AG09309 (cell line): ENCODE data around the gene MYF5.
A peak's percentile ranks its signal among the peaks of the same experiment; 100 is the strongest.

ENCODE experiments used
- DNase-seq: peaks from one replicate; pipeline ENCODE4 v3.0.0-alpha.2; 2010; ENCODE audit warnings: low read depth
- H3K4me3 ChIP-seq: 2 replicates; pipeline ENCODE4 v1.5.1; 2011; ENCODE audit warnings: mild to moderate bottlenecking, low read depth, low read length, moderate library complexity; ENCODE audit not compliant: control insufficient read depth
- TF ChIP-seq, protein P1 (sequence below): IDR thresholded peaks from 2 replicates; pipeline ENCODE4 v1.5.1; 2011; ENCODE audit warnings: mild to moderate bottlenecking, low read depth, low read length, inconsistent platforms; ENCODE audit not compliant: insufficient read depth, control insufficient read depth; ENCODE audit errors: missing control alignments

The MYF5 gene

DNA sequence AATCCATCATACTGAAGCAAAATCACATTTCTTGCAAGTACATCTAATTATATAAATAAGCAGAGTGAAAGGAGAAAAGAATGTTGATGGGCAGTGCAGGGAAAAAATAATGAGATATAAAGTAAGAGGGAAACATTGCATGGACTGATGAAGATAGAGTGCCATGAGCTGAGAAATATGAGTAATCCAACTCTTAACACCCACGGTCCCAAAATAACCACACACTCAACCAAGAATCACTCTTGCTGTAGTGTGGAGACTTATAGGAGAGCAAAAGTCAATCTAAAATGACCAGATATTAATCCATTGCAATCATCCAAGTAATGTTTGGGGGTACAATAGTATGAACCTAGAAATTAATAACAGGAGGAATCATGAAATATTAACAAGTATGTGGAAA is 40.2 kb downstream of the MYF5 start:
- TF ChIP-seq, protein P1, sequence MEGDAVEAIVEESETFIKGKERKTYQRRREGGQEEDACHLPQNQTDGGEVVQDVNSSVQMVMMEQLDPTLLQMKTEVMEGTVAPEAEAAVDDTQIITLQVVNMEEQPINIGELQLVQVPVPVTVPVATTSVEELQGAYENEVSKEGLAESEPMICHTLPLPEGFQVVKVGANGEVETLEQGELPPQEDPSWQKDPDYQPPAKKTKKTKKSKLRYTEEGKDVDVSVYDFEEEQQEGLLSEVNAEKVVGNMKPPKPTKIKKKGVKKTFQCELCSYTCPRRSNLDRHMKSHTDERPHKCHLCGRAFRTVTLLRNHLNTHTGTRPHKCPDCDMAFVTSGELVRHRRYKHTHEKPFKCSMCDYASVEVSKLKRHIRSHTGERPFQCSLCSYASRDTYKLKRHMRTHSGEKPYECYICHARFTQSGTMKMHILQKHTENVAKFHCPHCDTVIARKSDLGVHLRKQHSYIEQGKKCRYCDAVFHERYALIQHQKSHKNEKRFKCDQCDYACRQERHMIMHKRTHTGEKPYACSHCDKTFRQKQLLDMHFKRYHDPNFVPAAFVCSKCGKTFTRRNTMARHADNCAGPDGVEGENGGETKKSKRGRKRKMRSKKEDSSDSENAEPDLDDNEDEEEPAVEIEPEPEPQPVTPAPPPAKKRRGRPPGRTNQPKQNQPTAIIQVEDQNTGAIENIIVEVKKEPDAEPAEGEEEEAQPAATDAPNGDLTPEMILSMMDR, result no peak
- DNase-seq, result no peak
- H3K4me3 ChIP-seq, result no peak overlapping the region

DNA sequence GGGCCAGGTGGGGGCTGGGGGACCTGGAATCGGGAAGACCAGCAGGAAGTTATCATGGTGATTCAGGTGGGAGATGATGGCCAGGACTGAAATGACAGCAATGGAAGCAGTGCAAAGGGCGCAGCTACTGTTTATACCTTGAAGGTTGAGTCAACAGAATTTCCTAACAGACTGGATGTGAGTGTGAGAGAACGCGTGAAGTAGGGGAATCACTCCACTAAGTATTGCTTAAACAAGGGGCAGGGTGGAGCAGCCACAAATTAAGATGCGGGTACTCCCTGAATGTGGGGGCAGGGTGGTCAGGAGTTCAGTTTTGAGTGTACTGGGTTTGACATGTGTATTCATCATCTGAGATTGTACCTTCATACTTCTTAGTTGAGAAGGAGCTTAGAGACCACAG is 45.1 kb downstream of the MYF5 start:
- TF ChIP-seq, protein P1, result no peak
- H3K4me3 ChIP-seq, result no peak overlapping the region
- no peak for DNase-seq

DNA sequence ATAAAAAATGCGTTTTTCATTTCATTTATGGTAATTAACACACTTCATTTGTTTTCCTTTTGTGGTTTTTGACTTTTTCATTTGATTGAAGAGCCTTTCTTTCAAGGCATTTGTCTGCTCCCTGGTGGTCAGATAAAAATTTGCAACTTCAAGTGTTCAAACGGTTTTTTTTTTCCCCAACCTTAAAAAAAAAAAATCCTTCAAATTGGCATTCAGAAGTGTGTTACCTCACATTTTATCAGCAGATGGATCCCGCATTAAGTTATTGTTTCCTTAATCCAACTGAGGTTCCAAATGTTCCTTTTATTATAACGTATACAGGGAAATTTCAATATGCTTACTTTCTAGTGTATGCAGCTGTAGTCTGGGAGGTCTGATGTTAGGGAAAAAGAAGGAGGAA is 47.2 kb downstream of the MYF5 start:
- H3K4me3 ChIP-seq, result no peak overlapping the region
- TF ChIP-seq, protein P1, result peak; percentile 52
- DNase-seq, result peak; percentile 13

DNA sequence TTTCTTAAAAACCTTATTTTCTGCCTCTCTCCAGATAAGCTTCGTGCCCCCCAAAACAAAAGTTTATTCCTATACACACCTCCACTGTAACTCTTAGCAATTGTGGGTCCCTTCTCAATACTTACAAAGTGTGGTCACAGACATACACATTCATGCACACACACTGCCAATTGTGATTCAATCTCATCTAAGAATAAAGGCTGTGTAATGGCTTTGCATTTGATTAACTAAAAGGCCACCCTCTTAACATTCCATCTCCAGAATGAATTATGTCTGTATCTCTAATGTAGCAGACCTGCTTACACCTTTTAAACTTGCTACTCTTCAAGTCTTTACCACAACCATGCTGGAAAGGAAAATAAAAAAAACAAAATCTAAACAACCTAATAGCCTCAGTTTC is 49.5 kb downstream of the MYF5 start:
- TF ChIP-seq, protein P1, result no peak
- no peak overlapping the region for H3K4me3 ChIP-seq
- no peak for DNase-seq

DNA sequence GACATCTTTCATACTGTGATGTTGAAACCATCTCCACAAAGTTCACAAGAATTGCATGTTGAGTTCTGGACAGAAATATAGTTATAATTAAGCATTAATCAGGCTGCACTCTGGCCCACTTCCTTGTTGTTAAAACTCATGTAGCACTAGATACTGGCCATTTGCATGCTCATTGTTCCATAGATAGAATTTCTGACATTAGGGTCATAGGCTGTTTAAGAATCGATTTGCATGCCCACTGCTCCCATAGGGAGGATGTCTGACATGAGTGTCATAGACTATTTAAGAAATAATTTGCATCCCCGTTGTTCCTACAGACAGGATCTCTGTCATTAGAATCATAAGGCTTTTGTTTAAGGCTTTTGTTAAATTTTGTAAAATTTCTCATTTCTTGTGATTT is 50.2 kb downstream of the MYF5 start:
- DNase-seq, result no peak
- H3K4me3 ChIP-seq, result no peak overlapping the region
- TF ChIP-seq, protein P1, result no peak
